Caco-2 (cell line): ENCODE results near the gene ZNF518B. TPM values are rescaled to one million over a fixed set of nuclear protein-coding genes. Genes with fewer than 3 reads are reported as not detected.

Experiments
- BruUV-seq: library from RNA; stranded (reverse); fragments of 400-500 nt; replicated peaks from 2 replicates; lab custom pipeline; 2021; lab: Mats Ljungman, UMichigan
- CTCF ChIA-PET: fragments of 300-600 bp; sonication (Branson Sonifier 250); formaldehyde crosslinking; loops from one replicate; lab custom pipeline; 2022; ENCODE audit warnings: antibody characterized with exemption; lab: Charles Lee
- POLR2A ChIA-PET: fragments of 300-600 bp; sonication (Branson Sonifier 250); formaldehyde crosslinking; loops from one replicate; lab custom pipeline; 2022; ENCODE audit warnings: antibody characterized with exemption; lab: Charles Lee
- DNase-seq, 2 experiments: peaks; one replicate each; pipeline versions ENCODE4 v3.0.0 to v3.0.0-alpha.2; 2020 to 2022
- H3K27me3 ChIP-seq: replicated peaks from 2 replicates; pipeline ENCODE4 v1.6.0; 2011; ENCODE audit warnings: low read length; ENCODE audit not compliant: control insufficient read depth, insufficient read depth
- H3K36me3 ChIP-seq: 2 replicates; pipeline ENCODE4 v1.5.1; 2011; ENCODE audit warnings: low read length; ENCODE audit not compliant: control insufficient read depth, insufficient read depth
- H3K4me1 ChIP-seq: fragments of 250-450 bp; sonication (Bioruptor Pico); 2 replicates; pipeline ENCODE4 v1.5.1; 2020; ENCODE audit warnings: mild to moderate bottlenecking
- H3K4me3 ChIP-seq: 2 replicates; pipeline ENCODE4 v1.5.1; 2011; ENCODE audit warnings: low read depth, mild to moderate bottlenecking, control low read depth, low read length
- H3K9me3 ChIP-seq: fragments of 250-450 bp; sonication (Bioruptor Pico); 2 replicates; pipeline ENCODE4 v1.5.1; 2020; ENCODE audit warnings: mild to moderate bottlenecking, moderate library complexity
- H3K27ac Mint-ChIP-seq: one replicate; pipeline ENCODE4 v1.8.0; 2022; ENCODE audit warnings: mixed read lengths; ENCODE audit not compliant: unreplicated experiment
- H3K27me3 Mint-ChIP-seq: one replicate; pipeline ENCODE4 v1.8.0; 2022; ENCODE audit warnings: mixed read lengths; ENCODE audit not compliant: insufficient read depth, unreplicated experiment
- H3K36me3 Mint-ChIP-seq: one replicate; pipeline ENCODE4 v1.8.0; 2022; ENCODE audit warnings: mild to moderate bottlenecking, mixed read lengths; ENCODE audit not compliant: insufficient read depth, unreplicated experiment
- H3K4me1 Mint-ChIP-seq: one replicate; pipeline ENCODE4 v1.8.0; 2022; ENCODE audit warnings: low read depth, mixed read lengths; ENCODE audit not compliant: unreplicated experiment
- H3K4me3 Mint-ChIP-seq: one replicate; pipeline ENCODE4 v1.8.0; 2022; ENCODE audit warnings: mild to moderate bottlenecking, moderate library complexity, mixed read lengths; ENCODE audit not compliant: unreplicated experiment
- H3K9me3 Mint-ChIP-seq: one replicate; pipeline ENCODE4 v1.8.0; 2022; ENCODE audit warnings: mixed read lengths; ENCODE audit not compliant: unreplicated experiment
- intact Hi-C: fragments of 100-400 bp; cut with micrococcal nuclease; formaldehyde crosslinking; loops from one replicate; pipeline ENCODE4 v1.10.0; 2022; ENCODE audit not compliant: unreplicated experiment
- total RNA-seq: library from RNA; stranded (reverse); gene quantifications from 2 replicates; pipeline ENCODE4 v1.2.3, GENCODE V29; 2022
- TF ChIP-seq, protein P1 (sequence below), 2 experiments: fragments of 200-600 bp in 1 of 2; IDR thresholded peaks; 1 replicate in 1 of 2; 2 replicates in 1 of 2; pipeline versions ENCODE4 v1.5.1 to v1.8.0; 2011 to 2022; ENCODE audit warnings: antibody characterized with exemption in 1 of 2, control low read depth in 1 of 2, inconsistent platforms in 1 of 2, low read depth in 1 of 2, low read length in 1 of 2, mild to moderate bottlenecking in 1 of 2, moderate library complexity in 1 of 2; ENCODE audit not compliant: insufficient read depth in 1 of 2, severe bottlenecking in 1 of 2, unreplicated experiment in 1 of 2

ZNF518B gene
- total RNA-seq, 1 experiment from 2014 or later: not detected

- H3K4me1 Mint-ChIP-seq: no peaks in the 10 kb centered on the region
Observed at GRCh38 chr4:10454726-10455125, 2.5 kb downstream of the ZNF518B start.

DNA sequence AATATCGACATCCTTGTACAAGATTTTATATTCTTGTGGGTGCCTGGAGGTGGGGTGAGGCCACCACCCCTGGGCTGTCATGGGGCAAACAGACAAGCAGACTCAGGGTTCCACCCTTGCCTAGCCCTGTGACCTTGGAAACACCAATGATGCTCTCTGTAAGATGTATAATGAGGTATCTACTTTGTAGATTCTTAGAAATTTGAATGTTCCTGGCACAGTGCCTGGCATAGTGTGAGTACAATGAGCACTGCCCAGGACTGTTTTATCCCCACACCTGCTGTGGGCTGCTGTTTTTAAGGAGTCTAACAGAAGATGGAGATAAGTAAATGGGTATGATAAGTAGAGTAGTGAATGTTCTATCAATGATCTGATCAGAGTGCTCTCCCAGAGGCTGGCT lies 3.1 kb downstream of the ZNF518B start:
- Mint-ChIP-seq H3K36me3 (no peaks in the 10 kb centered on the region), H3K4me1 (no peaks in the 10 kb centered on the region), H3K4me3 (no peak overlapping the region), H3K27ac (no peak overlapping the region), H3K9me3 (peaks cover under 1% of the 10 kb centered on the region), H3K27me3 (peaks cover 3% of the 10 kb centered on the region)
- no peak overlapping the region for H3K4me3 ChIP-seq
- ChIA-PET CTCF (no interaction called here), POLR2A (no interaction called here)
- intact Hi-C loops: no loop called here
- no peaks in the 10 kb centered on the region for H3K27me3 ChIP-seq
- no peak for DNase-seq
- H3K4me1 ChIP-seq: no peaks in the 10 kb centered on the region
- TF ChIP-seq, protein P1, sequence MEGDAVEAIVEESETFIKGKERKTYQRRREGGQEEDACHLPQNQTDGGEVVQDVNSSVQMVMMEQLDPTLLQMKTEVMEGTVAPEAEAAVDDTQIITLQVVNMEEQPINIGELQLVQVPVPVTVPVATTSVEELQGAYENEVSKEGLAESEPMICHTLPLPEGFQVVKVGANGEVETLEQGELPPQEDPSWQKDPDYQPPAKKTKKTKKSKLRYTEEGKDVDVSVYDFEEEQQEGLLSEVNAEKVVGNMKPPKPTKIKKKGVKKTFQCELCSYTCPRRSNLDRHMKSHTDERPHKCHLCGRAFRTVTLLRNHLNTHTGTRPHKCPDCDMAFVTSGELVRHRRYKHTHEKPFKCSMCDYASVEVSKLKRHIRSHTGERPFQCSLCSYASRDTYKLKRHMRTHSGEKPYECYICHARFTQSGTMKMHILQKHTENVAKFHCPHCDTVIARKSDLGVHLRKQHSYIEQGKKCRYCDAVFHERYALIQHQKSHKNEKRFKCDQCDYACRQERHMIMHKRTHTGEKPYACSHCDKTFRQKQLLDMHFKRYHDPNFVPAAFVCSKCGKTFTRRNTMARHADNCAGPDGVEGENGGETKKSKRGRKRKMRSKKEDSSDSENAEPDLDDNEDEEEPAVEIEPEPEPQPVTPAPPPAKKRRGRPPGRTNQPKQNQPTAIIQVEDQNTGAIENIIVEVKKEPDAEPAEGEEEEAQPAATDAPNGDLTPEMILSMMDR (IDR thresholded peaks at IDR 0.05; ENCODE audit: insufficient read depth in 1 of 2, low read depth in 1 of 2, low read length in 1 of 2, severe bottlenecking in 1 of 2, unreplicated experiment in 1 of 2): no peak
- H3K36me3 ChIP-seq: no peaks in the 10 kb centered on the region
- H3K9me3 ChIP-seq: no peaks in the 10 kb centered on the region
- BruUV-seq: no TSS peak

More at GRCh38 chr4:10454726-10455125, 2.5 kb downstream of the ZNF518B start:
- TF ChIP-seq, protein P1 (IDR thresholded peaks at IDR 0.05; ENCODE audit: insufficient read depth in 1 of 2, low read depth in 1 of 2, low read length in 1 of 2, severe bottlenecking in 1 of 2, unreplicated experiment in 1 of 2): no peak
- intact Hi-C loops: no loop called here
- Histone ChIP-seq H3K4me3 (no peak overlapping the region), H3K36me3 (no peaks in the 10 kb centered on the region), H3K9me3 (no peaks in the 10 kb centered on the region), H3K27me3 (no peaks in the 10 kb centered on the region), H3K4me1 (no peaks in the 10 kb centered on the region)
- POLR2A ChIA-PET: no interaction called here
- no peaks in the 10 kb centered on the region for H3K36me3 Mint-ChIP-seq
- H3K4me3 Mint-ChIP-seq: no peak overlapping the region
- no peak for DNase-seq
- CTCF ChIA-PET: no interaction called here
- no peaks in the 10 kb centered on the region for H3K27me3 Mint-ChIP-seq
- H3K9me3 Mint-ChIP-seq: peaks cover 6% of the 10 kb centered on the region
- BruUV-seq: no TSS peak
- no peak overlapping the region for H3K27ac Mint-ChIP-seq

DNA sequence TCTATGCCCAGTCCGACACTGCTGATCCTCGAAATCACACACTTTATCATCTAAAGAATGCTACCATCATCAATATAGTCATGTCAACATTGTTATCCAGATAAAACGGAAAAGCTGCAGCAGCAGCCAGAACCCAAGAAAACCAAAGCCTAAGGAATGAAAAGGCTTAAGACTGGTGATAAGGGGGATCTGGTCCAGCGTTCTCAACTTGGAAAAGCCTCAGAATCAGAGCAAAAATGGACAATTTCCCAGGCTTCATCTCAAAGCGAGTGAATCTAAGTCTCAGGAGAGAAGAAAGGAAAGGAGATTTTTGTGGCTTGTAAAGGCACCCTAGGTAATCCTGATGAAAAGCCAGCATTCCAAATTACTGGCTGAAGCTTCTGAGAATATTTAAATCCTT lies 8.2 kb downstream of the ZNF518B start:
- H3K9me3 Mint-ChIP-seq: no peaks in the 10 kb centered on the region
- ChIA-PET CTCF (no interaction called here), POLR2A (no interaction called here)

More for the DNA sequence above, 8.2 kb downstream of the ZNF518B start:
- Mint-ChIP-seq H3K36me3 (no peaks in the 10 kb centered on the region), H3K4me3 (no peak overlapping the region), H3K27ac (no peak overlapping the region), H3K27me3 (peaks cover 15% of the 10 kb centered on the region), H3K4me1 (no peaks in the 10 kb centered on the region)
- no TSS peak for BruUV-seq
- no peaks in the 10 kb centered on the region for H3K27me3 ChIP-seq
- no peaks in the 10 kb centered on the region for H3K9me3 ChIP-seq
- no peak for DNase-seq
- no peaks in the 10 kb centered on the region for H3K36me3 ChIP-seq
- no peak overlapping the region for H3K4me3 ChIP-seq
- TF ChIP-seq, protein P1 (IDR thresholded peaks at IDR 0.05; ENCODE audit: insufficient read depth in 1 of 2, low read depth in 1 of 2, low read length in 1 of 2, severe bottlenecking in 1 of 2, unreplicated experiment in 1 of 2): no peak
- intact Hi-C loops: no loop called here
- H3K4me1 ChIP-seq: no peaks in the 10 kb centered on the region
